HL-60 (cell line): ENCODE measurements around the gene ATPAF2.

Experiments
- DNase-seq, 2 experiments: peaks; one replicate each; pipeline ENCODE4 v3.0.0-alpha.2; 2010 to 2020; ENCODE audit warnings: low read depth in 1 of 2, low spot score in 1 of 2
- H3K27ac ChIP-seq: fragments of 250-450 bp; sonication (Bioruptor Pico); replicated peaks from 2 replicates; pipeline ENCODE4 v1.5.1; 2020; ENCODE audit warnings: mild to moderate bottlenecking, moderate library complexity
- H3K27me3 ChIP-seq: fragments of 250-450 bp; sonication (Bioruptor Pico); 2 replicates; pipeline ENCODE4 v1.5.1; 2021; ENCODE audit warnings: mild to moderate bottlenecking, moderate library complexity; ENCODE audit not compliant: insufficient read depth, poor library complexity, severe bottlenecking
- H3K4me3 ChIP-seq: replicated peaks from 2 replicates; pipeline ENCODE4 v1.5.1; 2011; ENCODE audit warnings: mild to moderate bottlenecking, control low read depth, low read length; ENCODE audit not compliant: insufficient read depth
- CTCF ChIP-seq: IDR thresholded peaks from one replicate; pipeline ENCODE4 v1.5.1; 2011; ENCODE audit warnings: low read length, control low read depth, inconsistent platforms; ENCODE audit not compliant: insufficient read depth
- GABPA ChIP-seq: IDR thresholded peaks from 2 replicates; pipeline ENCODE4 v1.6.1; 2012; ENCODE audit warnings: low read depth
- POLR2AphosphoS5 ChIP-seq: IDR thresholded peaks from 2 replicates; pipeline ENCODE4 v1.6.1; 2012; ENCODE audit warnings: low read depth
- REST ChIP-seq: IDR thresholded peaks from 2 replicates; pipeline ENCODE4 v1.6.1; 2012; ENCODE audit warnings: low read depth; ENCODE audit not compliant: insufficient replicate concordance
- SPI1 ChIP-seq: IDR thresholded peaks from 2 replicates; pipeline ENCODE4 v1.6.1; 2012; ENCODE audit warnings: low read depth, mild to moderate bottlenecking, borderline replicate concordance

ATPAF2 gene

GRCh38 chr17:17987901-17988300 lies 51.1 kb downstream of the ATPAF2 start:
- TF ChIP-seq POLR2AphosphoS5 (no peak), REST (no peak), GABPA (no peak), CTCF (no peak), SPI1 (no peak)
- H3K4me3 ChIP-seq: no peak overlapping the region
- H3K27ac ChIP-seq: no peak overlapping the region
- no peaks in the 10 kb centered on the region for H3K27me3 ChIP-seq
- no peak for DNase-seq

GRCh38 chr17:17987187-17987896 lies 51.6 kb downstream of the ATPAF2 start:
- no peak for DNase-seq
- no peak overlapping the region for H3K27ac ChIP-seq
- no peak overlapping the region for H3K4me3 ChIP-seq
- TF ChIP-seq SPI1: no peak
- H3K27me3 ChIP-seq: no peaks in the 10 kb centered on the region

- TF ChIP-seq POLR2AphosphoS5: no peak
- Histone ChIP-seq H3K27ac (no peak overlapping the region), H3K27me3 (no peaks in the 10 kb centered on the region), H3K4me3 (no peak overlapping the region)
- DNase-seq: no peak
Measured at GRCh38 chr17:17985555-17985954, 53.4 kb downstream of the ATPAF2 start.

GRCh38 chr17:17985153-17985552 lies 53.8 kb downstream of the ATPAF2 start:
- Histone ChIP-seq H3K4me3 (no peak overlapping the region), H3K27me3 (no peaks in the 10 kb centered on the region), H3K27ac (no peak overlapping the region)
- TF ChIP-seq SPI1 (no peak), REST (no peak), POLR2AphosphoS5 (no peak), GABPA (no peak), CTCF (no peak)
- no peak for DNase-seq

- H3K27me3 ChIP-seq: no peaks in the 10 kb centered on the region
Measured at GRCh38 chr17:17983776-17984175, 55.2 kb downstream of the ATPAF2 start.

More at GRCh38 chr17:17983776-17984175, 55.2 kb downstream of the ATPAF2 start:
- TF ChIP-seq SPI1 (no peak), REST (no peak), POLR2AphosphoS5 (no peak), GABPA (no peak), CTCF (no peak)
- DNase-seq: no peak
- Histone ChIP-seq H3K4me3 (no peak overlapping the region), H3K27ac (no peak overlapping the region)
